Measurements from ENCODE around the gene SPOCK1. TPM values are rescaled to one million over a fixed set of nuclear protein-coding genes. Genes with fewer than 3 reads are reported as not detected.

The SPOCK1 gene
- total RNA-seq, 1 donor, result 54.8 TPM

GRCh38 chr5:137448868-137449267 lies 50.3 kb downstream of the SPOCK1 start:
- TF ChIP-seq, protein P1, sequence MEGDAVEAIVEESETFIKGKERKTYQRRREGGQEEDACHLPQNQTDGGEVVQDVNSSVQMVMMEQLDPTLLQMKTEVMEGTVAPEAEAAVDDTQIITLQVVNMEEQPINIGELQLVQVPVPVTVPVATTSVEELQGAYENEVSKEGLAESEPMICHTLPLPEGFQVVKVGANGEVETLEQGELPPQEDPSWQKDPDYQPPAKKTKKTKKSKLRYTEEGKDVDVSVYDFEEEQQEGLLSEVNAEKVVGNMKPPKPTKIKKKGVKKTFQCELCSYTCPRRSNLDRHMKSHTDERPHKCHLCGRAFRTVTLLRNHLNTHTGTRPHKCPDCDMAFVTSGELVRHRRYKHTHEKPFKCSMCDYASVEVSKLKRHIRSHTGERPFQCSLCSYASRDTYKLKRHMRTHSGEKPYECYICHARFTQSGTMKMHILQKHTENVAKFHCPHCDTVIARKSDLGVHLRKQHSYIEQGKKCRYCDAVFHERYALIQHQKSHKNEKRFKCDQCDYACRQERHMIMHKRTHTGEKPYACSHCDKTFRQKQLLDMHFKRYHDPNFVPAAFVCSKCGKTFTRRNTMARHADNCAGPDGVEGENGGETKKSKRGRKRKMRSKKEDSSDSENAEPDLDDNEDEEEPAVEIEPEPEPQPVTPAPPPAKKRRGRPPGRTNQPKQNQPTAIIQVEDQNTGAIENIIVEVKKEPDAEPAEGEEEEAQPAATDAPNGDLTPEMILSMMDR (IDR thresholded peaks at IDR 0.05; ENCODE audit: insufficient read depth, low read depth, low read length), result no peak
- DNase-seq (ENCODE audit: low read depth), result no peak
- no peak overlapping the region for H3K4me3 ChIP-seq (ENCODE audit: low read depth, low read length)

DNA sequence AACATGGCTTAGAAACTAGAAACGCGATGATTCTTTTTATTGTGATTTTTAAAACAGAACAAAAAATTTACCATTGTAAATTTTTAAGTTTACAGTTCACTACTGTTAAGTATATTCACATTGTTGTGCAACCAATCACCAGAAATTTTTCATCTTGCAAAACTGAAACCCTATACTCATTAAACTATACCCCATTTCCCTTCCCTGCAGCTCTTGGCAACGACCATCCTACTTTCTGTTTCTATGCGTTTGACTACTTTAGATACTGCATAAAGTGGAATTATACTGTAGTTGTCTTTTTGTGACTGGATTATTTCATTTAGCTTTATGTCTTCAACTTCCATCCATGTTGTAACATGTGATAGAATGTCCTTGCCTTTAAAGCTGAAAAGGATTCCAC lies 52.5 kb downstream of the SPOCK1 start:
- no peak for DNase-seq (ENCODE audit: low read depth)
- no peak overlapping the region for H3K4me3 ChIP-seq (ENCODE audit: low read depth, low read length)
- TF ChIP-seq, protein P1 (IDR thresholded peaks at IDR 0.05; ENCODE audit: insufficient read depth, low read depth, low read length), result no peak

DNA sequence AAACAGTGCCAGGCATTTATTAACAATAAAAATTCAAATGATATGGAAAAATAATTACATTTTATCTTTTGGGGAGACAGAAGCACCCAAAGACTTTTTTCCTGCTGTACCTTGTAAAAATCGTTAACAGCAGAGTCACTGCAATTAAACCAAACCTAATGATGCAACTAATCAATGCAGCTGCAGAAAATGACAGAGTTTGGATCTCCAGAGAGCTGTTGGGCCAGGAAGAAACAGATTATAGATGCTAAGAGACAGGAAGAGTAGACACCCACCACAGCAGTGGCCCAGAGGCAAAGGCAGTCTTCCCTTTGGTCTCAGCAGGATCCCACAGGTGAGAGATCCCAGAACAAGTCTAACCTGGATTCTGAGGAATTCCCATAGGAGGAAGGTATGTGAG lies 53.0 kb downstream of the SPOCK1 start:
- H3K4me3 ChIP-seq (ENCODE audit: low read depth, low read length), result no peak overlapping the region
- TF ChIP-seq, protein P1 (IDR thresholded peaks at IDR 0.05; ENCODE audit: insufficient read depth, low read depth, low read length), result no peak
- no peak for DNase-seq (ENCODE audit: low read depth)

DNA sequence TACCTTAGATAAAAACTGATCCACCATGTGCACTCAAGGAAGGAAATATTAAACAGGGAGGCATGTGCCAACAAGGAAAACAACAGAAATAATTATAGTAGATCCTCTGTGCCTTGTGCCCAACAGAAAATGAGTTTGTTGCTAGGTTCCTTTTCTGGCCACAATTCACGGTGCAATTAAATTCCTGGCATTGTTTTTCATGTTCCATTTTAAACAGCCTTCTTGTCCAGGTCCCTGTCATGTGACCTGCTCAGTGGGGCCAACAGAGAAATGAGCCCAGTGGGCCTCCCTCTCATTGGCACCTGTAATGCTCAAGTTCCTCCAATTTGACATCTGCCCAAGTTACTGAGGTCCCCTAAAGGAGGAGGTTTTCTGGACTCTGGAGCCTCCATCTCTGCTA lies 56.5 kb downstream of the SPOCK1 start:
- DNase-seq (ENCODE audit: low read depth), result no peak
- H3K4me3 ChIP-seq (ENCODE audit: low read depth, low read length), result no peak overlapping the region
- TF ChIP-seq, protein P1 (IDR thresholded peaks at IDR 0.05; ENCODE audit: insufficient read depth, low read depth, low read length), result no peak

DNA sequence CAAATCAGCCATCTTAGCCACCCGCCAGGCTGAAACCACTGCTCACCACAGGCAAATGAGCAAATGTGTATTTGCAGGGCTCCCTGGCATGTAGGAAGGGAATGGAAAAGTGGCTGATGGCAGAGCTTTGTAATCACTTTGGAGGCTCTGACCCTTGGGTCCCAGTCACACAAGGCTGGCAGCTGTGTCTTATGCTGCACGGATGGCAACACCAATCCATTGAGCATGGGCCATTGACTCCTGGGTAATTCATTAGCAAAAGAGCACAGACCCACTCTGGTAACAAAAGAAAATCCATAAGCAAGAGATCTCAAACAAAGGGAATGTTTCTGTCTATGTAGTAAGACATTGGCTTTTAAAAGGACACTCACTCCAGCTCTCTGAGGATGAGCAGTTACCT lies 57.6 kb downstream of the SPOCK1 start:
- DNase-seq (ENCODE audit: low read depth), result no peak
- TF ChIP-seq, protein P1 (IDR thresholded peaks at IDR 0.05; ENCODE audit: insufficient read depth, low read depth, low read length), result no peak
- H3K4me3 ChIP-seq (ENCODE audit: low read depth, low read length), result no peak overlapping the region

- no peak overlapping the region for H3K4me3 ChIP-seq (ENCODE audit: low read depth, low read length)
- TF ChIP-seq, protein P1 (IDR thresholded peaks at IDR 0.05; ENCODE audit: insufficient read depth, low read depth, low read length), result no peak
- DNase-seq (ENCODE audit: low read depth), result no peak
These were observed 58.3 kb downstream of the SPOCK1 start for GRCh38 chr5:137440795-137441194.

DNA sequence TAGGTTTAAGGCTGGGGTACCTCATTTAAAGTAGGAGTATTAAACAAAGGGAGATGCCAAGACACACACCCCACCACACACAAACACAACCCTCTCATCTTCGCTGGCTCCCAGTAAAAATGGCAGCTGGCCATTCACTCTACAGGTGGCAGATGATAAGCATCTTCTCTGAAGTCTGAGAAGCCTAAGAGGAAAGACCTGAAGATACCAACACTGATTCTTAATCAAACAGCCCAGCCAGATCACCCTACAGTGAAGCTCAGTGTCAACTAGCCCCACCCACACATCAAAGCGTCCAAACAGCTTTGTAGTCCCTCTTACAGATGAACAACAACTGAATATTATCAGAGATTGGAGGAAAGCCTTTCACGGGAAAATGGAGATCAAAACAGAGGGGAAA lies 59.5 kb downstream of the SPOCK1 start:
- H3K4me3 ChIP-seq (ENCODE audit: low read depth, low read length), result no peak overlapping the region
- TF ChIP-seq, protein P1 (IDR thresholded peaks at IDR 0.05; ENCODE audit: insufficient read depth, low read depth, low read length), result no peak
- no peak for DNase-seq (ENCODE audit: low read depth)

Data from fibroblast of villous mesenchyme (primary cell).